ENCODE results near the gene RADIL.

RADIL gene

DNA sequence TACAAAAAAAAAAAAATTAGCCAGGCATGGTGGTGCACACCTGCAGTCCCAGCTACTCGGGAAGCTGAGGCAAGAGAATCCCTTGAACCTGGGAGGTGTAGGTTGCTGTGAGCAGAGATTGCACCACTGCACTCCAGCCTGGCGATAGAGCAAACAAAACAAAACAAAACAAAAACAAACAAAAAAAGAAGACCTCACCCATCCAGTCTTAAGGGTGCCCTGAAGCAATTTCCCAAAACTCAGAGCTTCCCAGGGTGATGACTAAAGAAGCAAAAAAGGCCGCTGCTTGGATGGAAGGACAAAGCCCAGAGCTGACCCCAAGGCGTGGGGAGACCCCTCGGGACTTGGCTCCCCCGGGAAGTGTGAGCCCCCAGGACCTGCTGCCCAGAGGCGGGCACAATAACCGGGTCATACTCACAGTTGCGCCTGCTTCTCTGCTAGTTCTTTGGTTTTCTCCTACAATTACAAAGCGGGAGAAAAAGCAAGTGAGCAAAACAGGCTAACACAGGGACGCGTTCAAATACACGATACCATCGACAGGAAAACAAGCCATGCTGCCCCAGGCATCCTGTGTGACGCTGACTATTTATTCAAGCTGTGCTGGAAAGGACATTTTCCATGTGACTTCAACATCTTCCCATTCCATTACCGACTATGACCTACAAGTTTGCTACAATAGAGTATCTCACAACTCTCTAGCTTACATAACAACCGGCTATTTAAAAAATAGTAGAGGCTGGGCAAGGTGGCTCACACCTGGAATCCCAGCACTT lies 51.6 kb downstream of the RADIL start:
- DNase-seq: no peak

GRCh38 chr7:4830176-4830575 lies 53.3 kb downstream of the RADIL start:
- DNase-seq: no peak

DNA sequence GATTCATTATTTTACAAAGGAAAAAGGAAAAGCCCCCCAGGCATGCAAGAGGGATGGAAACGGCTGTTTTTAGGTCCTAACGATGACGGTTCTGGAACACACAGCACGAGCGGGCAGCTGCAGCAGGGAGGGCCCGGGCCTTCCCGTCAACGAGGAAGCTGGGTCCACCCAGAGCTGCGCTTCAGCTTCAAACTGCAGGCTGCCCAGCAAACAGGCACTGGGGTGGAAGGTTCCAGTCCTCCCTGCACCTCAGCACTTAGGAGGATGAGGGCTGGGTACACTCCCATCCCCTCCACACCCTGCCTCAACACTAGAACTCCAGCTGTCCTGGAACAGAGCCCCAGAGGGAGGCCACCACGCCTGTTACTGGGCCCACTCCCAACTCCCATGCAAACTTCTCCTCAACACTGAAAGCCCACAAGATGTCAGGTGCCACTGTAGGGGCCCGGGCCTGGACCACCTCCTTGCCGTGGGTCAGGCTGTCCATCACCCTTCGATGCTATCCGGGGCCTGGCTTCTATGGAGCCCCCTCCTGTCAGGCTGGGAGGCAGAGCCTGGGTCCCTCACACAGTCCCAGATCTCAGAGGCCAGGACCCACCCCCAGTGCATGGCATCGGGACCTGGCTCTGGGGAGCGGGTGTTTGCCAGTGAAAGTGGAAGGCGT lies 54.7 kb downstream of the RADIL start:
- DNase-seq: no peak

GRCh38 chr7:4825081-4825480 lies 58.4 kb downstream of the RADIL start:
- DNase-seq: no peak

DNA sequence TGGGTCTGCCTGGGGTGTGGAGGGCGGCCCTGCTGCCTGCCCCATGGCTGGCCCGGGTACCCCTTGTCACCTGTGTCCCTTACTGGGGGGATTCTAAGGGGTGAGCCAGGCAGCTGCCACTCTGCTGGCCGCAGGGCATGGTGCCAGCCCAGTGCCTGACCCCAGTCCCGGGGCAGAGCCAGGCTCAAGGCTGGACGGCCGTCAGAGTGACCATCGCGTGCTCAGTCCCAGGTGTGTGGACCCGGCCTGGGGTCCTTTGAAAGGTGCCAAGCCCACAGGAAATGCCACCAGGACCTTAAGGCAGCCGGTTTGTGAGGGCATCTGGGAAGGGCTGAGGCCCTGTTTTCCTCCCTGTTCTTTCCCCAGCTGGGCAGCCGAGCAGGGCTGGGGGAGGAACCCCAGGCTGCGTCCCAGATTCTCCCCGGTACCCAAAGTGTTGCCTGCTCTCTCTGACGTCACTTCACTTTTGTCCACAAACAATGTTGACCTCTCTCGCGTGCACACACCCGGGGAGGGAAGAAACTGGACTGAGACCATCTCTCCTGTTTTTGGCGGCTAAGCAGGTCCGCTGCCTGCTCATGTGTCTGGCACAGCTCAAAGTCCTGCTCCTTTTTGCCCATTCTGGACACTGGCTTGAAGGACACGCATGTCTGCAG lies 59.3 kb downstream of the RADIL start:
- DNase-seq: no peak

- no peak for DNase-seq
These were observed 59.9 kb downstream of the RADIL start for GRCh38 chr7:4823441-4824119.

DNA sequence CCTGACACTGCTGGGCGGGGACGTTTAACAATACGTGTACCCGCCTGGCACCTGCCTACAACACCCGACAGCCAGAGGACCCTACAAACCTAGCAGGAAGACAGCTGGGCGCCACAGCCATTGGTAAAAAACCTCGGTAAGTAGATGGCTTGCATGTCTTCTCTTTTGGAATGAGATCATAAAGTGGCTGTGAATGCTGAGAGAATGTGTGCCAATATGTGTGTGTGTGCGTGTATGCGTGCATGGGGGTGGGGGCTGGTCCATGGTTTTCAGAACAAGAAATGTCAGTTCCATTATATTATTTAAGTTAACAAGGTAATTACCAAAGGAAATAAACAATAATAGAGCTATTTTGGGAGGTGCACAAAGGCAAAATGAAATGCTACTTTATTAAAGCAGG lies 60.8 kb downstream of the RADIL start:
- DNase-seq: no peak

GRCh38 chr7:4820967-4821471 lies 62.5 kb downstream of the RADIL start:
- no peak for DNase-seq

DNA sequence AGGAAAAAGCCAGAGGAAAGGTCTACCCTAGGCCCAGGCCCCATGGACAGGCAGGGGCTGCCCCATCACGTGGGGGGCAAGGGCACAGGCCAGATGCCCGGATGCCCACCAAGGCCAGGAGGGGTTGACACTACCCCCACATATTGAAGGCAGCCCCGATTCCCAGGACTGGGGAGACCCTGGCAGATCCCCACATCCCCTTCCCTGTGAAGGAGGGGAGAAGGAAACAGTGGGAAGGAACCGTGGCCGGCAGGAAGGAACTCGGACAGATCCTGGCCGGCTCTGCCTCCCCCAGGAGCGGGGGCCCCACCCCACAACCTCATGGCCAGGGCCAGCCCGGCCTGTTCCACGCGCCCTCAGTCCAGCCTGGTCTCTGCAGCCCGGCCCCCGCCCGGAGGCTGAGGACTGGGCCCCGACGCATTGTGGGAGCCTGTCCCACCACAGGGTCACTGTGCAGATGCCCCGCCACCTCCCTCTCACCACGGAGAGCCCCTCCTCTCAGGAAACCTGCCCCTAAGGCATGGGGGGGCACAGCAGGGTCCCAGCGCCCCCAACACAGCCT lies 63.0 kb downstream of the RADIL start:
- DNase-seq: no peak

- DNase-seq: no peak
These were observed 63.7 kb downstream of the RADIL start for GRCh38 chr7:4819560-4820404.

DNA sequence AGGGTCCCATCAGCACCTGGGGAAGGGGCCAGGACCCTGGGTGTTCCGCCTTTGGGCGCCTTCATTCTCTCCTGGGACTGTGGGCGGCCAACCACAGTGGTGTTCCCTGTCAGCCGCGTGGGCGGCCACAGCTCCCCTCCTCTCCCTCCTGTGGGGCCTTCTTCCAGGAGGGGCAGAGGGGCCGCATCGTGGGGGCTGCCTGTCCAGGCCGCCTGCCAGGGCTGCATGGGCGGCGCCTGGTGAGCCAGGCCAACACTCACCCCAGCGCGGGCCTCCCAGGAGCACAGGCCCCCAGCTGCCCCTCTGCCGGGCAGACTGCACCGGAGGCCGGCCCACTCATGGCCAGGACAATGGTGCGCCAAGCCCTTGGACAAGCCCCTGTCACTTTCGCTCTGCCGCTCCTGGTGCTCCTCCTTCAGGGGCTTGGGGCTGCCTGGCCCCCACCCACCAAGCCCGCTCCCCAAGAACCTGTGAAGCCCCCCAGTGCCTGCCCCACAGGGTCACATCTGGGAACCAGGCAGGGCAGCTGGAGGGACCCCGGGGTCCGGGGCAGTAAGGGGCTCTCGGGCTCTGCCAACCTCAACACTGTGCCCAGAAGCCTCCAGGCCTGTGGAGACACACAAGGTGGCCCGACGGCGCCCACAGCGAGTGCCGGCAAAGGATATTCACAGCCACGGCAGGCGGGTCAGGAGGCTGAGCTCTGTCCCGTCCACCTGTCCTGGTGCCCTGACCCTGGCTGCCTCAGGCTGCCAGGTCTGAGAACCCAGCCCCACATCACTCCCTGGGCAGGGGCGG lies 65.3 kb downstream of the RADIL start:
- DNase-seq: no peak

- no peak for DNase-seq
These were observed 66.2 kb downstream of the RADIL start for GRCh38 chr7:4817178-4817901.

DNA sequence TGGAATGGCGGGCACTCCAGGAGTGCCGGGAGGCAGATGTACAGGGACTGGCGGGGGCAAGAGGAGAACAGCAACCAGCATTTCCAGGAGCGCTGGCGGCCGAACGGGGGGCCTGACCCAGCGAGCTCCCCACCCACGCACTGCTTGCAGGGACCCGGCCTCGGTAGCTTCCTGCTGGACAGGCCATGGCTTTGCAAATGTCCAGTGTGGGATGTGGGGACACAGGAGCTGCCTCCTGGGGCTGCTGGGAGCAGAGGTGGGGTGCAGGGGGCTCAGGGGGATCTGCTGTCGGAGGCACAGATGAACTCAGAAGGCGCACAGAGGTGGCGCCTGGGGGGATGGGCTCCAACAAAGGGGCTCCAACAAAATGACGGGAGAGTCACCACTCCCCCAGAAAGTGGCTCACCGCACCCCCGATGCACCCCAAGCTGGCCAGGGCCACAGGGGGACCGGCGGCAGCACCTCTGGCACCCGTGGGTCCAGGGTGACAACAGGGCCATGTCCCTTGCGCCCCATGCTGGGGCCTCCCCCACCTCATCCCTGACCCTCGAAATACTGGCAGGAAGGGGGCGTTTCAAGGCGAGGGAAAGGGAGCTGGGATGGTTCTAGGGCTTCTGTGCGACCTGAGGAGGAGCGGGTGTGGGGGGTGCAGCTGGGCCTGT lies 67.0 kb downstream of the RADIL start:
- DNase-seq: no peak

- DNase-seq: no peak
These were observed 67.7 kb downstream of the RADIL start for GRCh38 chr7:4815609-4816418.

DNA sequence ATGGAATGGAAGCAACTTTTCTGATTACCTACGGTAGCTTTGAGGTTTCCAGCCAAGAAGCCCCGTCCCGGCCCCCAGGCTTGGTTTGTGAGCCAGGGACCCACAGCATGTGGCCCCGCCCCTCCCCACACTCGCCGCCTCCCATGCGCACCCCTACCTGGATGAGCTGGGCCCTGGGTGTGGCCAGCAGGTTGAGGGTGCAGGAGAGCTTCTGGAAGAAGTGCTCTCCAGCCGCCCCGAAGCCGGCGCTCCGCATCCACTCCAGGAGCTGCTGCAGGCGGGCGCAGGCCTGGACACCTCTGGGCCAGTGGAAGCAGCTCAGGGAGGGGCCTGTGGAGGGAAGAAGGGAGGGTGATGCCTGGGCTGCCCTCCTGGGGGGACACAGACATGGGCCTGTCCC lies 68.4 kb downstream of the RADIL start:
- no peak for DNase-seq

- DNase-seq: no peak
These were observed 69.1 kb downstream of the RADIL start for GRCh38 chr7:4814433-4814832.

DNA sequence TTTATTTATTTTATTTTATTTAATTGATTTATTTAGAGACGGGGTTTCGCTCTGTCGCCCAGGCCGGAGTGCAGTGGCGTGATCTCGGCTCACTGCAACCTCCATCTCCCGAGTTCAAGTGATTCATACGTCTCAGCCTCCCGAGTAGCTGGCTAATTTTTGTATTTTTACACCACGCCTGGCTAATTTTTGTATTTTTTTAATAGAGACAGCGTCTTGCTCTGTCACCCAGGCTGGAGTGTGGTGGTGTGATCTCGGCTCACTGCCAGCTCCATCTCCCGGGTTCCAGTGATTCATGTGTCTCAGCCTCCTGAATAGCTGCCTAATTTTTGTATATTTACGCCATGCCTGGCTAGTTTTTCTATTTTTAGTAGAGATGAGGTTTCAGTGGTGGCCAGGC lies 73.8 kb downstream of the RADIL start:
- DNase-seq: no peak

GRCh38 chr7:4809091-4809591 lies 74.4 kb downstream of the RADIL start:
- no peak for DNase-seq

- no peak for DNase-seq
These were observed 75.0 kb downstream of the RADIL start for GRCh38 chr7:4808565-4808964.

All from NK-92 treated with Interleukin-12 subunit alpha and Interleukin-12 subunit beta, amount 100 ng/mL, for 24 hours (cell line).